B cell (primary cell): ENCODE measurements around the gene POLDIP3.

ENCODE experiments used
- CTCF ChIP-seq: fragments of 200-600 bp; IDR thresholded peaks from one replicate; pipeline ENCODE4 v1.8.0; 2022; ENCODE audit warnings: antibody characterized with exemption, mild to moderate bottlenecking
- EZH2 ChIP-seq: IDR thresholded peaks from 2 replicates; pipeline ENCODE4 v1.6.1; 2012; ENCODE audit warnings: borderline replicate concordance, low read depth, mild to moderate bottlenecking, moderate library complexity, low read length; ENCODE audit not compliant: insufficient read depth, poor library complexity, severe bottlenecking

DNA sequence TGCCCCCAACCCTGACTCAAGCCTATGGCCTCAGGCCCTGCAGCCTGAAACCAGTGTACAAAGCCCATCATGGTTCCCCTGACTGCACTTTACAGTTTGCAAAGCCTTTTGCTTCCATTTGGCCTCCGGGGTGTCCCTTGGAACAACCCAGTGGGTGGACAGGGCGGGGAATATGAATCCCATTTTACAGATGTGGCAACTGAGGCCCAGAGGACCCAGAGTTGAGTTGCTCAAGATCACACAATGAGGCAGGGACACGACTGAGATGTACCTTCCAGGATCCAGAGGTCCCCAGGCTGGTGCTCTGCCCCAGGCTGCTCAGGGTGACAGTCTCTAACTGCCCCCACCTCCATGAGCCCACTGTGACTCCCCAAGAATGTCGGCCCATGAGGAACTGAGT lies 5.4 kb upstream of the POLDIP3 start:
- TF ChIP-seq CTCF (no peak), EZH2 (no peak)
